GM19467 (cell line): ENCODE results near the gene ERF.

ENCODE experiments used
- ATAC-seq: cut with Tn5 transposase; IDR thresholded peaks from one replicate; pipeline ENCODE4 v1.9.1; 2021; ENCODE audit warnings: mild to moderate bottlenecking, moderate library complexity; ENCODE audit not compliant: unreplicated experiment

Gene ERF

DNA sequence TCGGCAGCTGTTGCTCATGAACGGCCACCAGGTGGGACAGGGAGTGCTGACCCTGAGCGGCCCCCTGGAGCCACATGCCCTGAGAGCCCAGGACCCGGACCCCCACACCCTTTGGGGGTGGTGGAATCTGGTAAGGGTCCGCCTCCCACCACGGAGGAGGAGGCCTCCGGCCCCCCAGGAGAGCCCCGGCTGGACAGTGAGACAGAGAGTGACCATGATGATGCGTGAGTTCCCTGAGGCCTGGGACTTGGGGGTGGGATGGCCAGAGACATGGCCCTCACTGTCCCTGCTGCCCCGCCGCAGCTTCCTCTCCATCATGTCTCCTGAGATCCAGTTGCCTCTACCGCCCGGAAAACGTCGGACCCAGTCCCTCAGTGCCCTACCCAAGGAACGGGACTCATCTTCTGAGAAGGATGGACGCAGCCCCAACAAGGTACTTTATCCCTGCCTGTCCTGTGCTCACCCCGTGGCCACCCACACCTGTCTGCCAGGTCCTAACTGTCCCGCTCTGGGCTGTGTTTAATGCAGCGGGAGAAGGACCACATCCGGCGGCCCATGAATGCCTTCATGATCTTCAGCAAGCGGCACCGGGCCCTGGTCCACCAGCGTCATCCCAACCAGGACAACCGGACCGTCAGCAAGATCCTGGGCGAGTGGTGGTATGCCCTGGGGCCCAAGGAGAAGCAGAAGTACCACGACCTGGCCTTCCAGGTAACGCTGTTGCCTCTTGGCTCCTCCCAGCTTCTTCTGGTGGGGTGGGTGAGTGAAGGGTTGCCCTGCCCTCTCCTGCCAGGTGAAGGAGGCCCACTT lies 32.3 kb upstream of the ERF start:
- ATAC-seq, result no peak

DNA sequence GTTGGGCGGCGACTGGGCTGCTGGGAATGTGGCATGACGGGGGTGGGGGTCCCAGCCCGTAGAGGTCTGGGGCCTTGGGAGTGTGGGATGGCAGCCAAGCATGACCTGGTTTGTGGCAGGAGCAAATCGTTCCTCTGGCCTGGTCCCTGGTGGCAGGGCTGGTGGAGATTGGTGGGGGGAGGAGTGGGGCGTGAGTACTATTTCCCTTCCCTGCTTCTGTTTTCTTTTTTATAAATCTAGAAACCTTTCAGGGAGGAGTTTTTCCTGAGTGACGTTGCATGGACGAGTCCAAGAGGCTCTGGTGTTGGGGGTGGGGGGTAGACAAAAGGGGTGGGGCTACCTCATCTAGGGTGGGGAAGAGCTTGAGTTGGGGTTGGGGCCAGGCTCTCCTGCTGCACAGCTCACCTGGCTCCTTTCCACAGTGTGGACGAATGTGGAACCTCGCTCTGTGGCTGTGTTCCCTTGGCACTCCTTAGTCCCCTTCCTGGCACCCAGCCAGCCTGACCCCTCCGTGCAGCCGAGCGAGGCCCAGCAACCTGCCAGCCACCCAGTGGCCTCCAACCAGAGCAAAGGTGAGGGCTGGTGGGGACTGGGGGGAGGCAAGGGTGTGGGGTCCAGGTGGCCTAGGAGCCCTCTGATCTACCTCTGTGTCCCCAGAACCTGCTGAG lies 31.6 kb upstream of the ERF start:
- ATAC-seq, result no peak

DNA sequence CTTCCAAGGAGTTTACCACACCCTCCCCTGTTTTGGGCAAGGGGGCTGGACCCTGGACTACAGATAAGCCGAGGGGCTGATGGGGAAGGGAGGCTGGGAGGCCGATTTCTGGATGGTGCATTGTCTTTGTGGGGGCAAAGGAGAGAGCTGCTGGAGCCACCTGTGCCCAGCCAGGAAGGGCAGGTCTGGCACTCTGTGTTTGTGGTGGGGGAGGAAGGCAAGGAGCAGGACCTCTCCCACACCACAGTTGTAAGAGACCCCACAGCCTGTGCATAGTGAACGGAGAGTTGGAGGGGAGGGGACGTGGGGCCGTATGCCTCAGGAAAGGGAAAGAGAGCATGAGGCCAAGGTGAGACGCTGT lies 31.0 kb upstream of the ERF start:
- no peak for ATAC-seq

DNA sequence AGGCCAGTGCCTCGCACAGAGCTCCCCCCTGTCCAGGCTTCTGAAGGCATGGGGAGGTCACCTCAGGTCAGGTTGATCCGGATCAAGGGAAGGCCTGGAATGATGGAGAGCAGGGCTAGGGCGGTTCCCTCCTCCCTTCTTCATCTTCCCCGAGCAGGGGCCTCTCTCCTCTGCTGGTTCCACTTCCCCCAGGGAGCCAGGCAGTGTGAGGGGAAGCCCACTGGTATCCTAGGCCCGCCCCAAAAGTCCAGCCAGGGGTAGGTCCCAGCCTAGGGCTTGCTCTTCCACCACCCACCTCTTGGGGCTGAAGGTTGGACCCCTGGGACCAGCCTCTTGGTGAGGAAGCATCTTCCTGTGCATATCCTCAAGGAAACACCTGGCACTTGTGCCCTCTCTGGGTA lies 30.6 kb upstream of the ERF start:
- no peak for ATAC-seq

- no peak for ATAC-seq
Observed at GRCh38 chr19:42284591-42285341, 29.8 kb upstream of the ERF start.

- peak; percentile 18 for ATAC-seq
Observed at GRCh38 chr19:42284066-42284501, 29.2 kb upstream of the ERF start.

DNA sequence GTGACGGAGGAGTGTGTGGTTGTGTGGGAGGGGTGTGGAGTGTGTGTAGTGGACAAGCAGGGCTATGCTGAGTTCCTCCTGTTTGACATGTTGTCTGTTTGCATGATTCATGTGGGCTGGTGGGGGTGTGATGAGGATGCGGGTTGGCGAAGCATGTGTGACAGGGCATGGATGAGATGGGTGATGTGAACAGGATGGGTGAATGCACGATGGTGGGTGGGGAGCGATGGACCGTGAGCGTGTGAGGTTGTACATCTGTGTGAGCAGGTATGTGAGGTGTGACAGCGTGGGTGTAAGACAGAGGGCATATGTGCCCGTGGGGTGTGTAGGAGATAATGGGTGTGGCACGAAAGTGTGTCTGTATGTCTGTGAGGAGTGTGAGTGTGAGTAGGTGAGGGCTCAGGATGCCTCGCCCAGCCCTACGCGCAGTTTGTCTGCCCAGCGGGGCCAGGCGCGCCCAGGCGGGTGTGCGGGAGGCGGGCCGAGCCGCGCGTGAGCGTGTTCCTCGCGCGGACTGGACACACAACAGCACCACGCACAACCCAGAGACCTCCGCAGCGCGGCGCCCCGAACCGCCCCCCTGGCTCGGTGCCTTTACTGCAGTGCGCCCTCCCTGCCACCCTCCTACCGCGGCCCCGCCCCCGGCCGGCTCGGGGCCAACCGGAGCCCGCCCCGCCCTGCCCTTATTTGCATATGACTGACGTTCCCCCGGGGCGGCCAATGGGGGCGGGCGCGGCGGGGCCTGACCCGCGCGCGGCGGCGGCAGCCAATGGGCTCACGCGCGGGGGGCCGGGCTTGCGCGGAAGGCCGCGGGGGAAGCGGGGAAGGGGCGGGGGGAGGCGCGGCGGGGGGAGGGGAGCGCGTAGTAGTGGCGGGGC lies 28.5 kb upstream of the ERF start:
- peak; percentile 34 for ATAC-seq

DNA sequence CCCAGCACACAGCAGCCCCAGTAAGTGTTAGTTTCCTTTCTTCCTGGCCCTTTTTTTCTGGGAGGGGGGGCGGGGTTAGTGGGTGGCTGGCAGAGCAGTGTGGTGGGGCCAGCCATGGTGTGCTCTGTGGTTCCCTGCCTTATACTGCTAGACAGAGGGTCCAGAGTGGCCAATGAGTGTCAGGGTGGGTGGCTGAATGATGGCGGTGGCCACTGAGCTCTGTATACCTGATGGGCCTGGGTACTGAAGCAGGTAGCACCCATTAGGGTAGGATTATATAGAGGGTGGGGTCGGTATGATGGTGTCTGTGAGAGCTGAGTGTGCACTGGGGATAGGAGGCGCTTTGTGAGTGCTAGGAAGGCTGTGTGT lies 27.9 kb upstream of the ERF start:
- ATAC-seq, result no peak

DNA sequence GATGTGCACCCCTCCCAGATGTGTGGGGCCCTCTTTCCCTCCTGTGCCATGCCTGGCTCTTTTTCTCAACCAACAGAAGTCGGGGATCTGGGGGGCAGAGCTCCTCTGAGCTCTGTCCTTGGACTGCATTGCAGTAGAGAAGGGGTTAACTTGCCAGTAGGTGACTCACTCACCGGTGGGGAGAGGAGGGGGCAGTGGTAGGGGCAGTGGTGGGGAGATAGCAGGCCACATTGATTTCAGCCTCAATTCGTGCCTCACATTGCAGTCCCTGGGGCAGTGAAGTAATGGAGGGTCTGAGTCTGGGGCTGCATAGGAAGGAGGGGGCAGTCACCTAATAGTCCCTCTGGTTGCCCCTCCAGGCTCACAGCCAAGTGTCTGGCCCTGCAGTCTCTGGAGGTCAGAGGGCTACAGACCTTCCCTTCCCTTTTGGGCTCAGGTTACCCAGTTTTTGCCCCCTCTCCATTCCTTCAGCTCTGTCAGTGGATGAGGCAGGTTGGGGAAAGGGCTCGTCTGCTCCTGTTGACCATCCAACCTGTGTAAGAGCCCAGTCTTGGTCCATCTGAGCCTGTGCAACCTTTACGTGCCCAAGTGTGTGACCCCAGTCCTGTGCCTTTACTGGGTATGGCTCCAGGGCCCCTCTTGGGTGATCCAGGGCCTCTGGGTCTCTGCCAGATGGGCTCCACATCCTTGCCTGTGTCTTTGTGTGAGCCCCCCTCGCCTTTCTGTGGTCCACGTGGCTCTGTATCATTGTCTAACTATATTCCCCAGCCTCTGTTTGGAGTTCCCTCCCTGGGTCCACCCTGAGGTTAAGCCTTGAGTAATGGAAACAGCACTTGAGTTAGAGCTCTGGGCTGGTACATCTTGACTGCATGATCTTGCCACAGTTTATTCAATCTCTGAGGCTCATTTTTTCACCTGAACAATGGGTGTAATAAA lies 27.2 kb upstream of the ERF start:
- no peak for ATAC-seq

- no peak for ATAC-seq
Observed at GRCh38 chr19:42281146-42281826, 26.4 kb upstream of the ERF start.

GRCh38 chr19:42280815-42281145 lies 25.9 kb upstream of the ERF start:
- ATAC-seq, result no peak

DNA sequence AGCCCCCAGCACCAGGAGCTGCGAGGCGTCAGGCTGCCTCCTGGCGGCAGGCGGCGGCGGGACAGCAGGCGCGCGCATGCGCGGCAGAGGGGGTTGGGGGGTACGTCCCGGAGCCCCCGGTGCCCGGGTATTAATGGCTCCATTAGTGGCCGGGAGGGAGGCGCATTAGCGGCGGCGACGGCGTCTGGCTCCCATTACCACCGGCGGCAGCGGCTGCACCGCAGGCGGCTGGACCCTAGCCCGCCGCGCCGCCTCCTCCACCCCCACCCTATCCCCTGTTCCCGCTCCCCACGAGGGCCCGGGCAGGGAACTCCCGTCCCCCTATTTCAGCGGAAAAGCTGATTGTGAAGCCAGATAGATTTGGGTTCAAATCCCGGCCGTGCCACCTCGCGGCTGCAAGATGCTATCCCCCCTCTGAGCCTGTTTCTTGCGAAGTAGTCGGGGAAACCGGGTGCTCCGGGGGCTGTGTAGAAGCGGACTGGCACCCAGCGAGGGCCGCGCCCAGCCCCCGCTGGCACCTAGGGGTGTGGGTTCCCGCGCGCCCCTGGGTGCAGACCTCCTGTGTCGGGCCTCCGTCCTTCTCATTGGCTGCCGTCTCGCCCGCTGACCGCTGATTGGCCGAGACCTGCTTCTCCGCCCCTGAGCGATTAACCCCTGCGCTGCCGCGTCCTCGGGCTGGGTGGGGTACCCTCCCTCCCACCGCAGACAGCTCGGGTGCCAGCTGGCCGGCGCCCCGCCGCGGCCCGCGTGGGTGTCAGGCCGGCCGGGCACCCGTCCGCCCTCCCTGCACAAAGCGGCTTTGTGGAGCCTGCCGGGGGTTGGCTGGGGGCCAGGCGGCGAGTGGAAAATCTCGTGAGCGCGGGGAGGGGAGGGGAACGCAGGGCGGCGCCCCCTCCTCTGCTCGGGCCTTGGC lies 25.2 kb upstream of the ERF start:
- ATAC-seq, result peak; percentile 25

DNA sequence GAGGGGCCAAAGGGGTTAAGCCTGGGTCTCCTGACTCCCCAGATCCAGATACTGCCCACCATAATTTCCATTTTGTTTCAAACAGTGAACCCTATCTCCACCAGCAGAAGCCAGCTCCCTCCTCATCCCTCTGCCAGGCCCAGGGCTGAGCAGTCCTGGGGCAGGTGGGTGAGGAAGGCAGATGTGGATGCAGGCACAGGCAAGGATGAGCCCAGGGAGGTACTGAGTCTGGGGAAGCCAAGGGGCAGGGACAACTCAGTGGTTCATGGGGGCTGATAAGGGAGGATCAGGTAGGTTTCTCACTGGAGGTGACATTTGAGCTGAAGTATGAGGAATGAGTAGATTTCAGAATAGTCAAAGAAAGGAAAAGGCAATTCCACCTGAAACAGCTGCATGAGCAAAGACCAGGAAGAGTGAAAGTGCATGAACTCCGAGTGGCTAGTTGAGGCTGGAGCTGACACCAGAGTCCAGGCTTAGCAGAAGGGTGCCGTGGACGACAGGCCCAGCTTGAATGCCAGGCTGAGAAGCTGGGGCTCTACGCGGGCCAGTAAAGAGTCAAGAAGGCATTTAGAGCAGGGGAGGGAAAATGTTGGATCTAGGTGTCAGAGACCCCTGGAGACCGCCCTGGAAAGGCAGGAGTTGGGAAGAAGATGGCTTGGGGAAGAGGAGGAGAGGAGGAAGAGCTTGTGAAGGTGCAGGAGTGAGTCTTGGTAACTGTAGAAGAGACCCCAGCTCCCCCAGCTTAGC lies 24.4 kb upstream of the ERF start:
- ATAC-seq, result no peak

- ATAC-seq, result no peak
Observed at GRCh38 chr19:42278452-42279154, 23.7 kb upstream of the ERF start.

DNA sequence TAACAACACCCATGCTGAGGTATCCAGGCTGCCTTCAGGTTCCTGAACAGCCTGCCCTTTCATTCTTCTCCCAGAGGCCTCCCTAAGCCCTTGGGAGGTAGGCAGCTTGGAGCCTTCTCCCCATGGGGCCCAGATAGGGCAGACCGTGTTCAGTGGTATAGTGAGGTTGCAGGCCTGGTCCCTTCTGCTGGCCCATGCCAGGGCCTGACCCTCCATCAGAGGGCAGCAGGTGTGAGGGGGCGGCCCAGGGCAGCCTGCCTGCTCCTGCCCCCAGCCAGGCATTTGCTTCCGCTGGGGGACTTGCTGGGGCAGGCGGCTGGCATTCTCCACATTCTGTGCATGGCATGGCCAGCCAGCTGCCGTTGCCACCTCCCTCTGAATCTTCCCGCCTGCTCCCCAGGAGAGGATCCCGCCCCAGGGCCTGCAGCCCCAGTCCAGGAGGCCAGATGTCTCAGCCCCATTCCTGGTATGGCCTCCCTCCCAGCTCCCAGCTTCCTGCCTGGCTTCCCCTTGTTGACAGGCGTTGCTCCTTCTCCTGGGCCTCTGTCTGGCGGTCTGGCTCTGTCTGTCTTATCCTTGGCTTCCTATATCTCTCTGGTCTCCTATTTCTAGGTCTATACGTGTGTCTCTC lies 23.0 kb upstream of the ERF start:
- ATAC-seq, result no peak

GRCh38 chr19:42276821-42277220 lies 21.9 kb upstream of the ERF start:
- ATAC-seq, result no peak

- ATAC-seq, result no peak
Observed at GRCh38 chr19:42276284-42276683, 21.4 kb upstream of the ERF start.
